GM18526 (cell line): Measurements from ENCODE around the gene FKBP5.
A peak's percentile ranks its signal among the peaks of the same experiment; 100 is the strongest.

Source experiments
- POLR2A ChIP-seq: IDR thresholded peaks from 3 replicates; pipeline ENCODE4 v1.6.1; 2011; ENCODE audit not compliant: insufficient read length; ENCODE audit errors: extremely low read depth

The FKBP5 gene

DNA sequence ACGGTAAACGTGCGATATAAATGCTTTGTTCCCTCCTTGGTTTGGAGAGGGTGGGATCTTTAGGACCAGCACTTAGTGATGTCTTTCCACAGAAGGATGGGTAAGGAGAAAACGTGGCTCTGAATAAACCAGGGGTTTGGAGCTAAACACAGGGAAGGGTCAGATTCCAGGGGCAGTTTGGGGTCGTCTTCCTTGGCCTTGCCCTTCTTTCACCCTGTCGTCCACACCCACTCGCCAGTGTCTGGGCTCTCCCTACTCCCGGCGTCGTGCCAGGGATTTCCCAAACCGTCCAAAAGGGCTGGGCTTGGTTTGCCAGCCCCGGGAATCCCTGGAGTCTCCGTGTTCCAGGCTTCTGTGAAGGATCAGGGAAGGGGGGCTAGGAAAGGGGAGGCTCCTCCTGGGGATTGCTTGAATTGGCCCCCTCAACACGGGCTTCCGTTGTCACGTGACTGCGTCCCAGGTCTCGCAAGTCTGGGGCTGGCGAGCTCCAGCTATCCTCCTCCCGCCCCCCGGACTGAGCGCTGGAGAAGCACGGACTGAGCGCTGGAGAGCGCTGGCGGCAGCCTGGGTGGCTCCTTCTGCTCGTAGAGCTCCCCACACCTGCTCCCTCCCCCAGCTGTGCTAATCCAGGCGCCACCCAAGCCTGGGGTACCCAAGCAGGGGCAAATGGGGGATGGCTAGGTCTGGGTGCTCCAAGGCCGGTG, 38.7 kb upstream of the FKBP5 start:
- no peak for TF ChIP-seq POLR2A

GRCh38 chr6:35725721-35726438, 37.2 kb upstream of the FKBP5 start:
- no peak for TF ChIP-seq POLR2A

DNA sequence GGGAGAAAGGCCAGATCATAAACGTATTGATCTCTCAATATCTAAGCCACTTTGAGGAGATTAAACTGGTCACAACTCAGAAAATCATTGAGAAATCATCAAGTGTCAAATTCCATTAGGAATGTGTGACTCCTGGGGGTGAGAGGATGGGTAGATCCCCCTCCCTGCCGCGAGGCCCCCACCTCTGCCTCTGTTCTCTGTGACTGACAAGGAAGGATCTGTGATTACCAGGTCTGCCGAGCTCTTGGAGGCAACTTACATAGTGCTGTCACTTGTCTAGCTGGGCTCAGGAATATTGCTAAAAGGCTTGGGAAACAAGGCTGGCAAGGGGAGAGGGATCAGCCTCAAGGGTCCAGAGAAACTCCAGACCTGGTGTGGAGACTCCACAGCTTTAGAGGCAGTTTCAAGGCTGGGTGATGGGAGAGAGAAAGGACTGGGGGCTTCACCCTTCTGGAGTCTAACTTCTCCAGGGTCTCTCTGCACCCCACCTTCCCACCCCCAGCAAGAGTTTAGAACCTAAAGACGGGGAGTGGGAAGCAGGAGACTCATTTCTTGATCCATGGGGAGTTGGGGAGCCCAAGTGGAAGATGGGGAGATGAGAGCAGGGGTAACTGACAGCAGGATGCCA, 36.5 kb upstream of the FKBP5 start:
- no peak for TF ChIP-seq POLR2A

GRCh38 chr6:35724471-35724870, 35.8 kb upstream of the FKBP5 start:
- no peak for TF ChIP-seq POLR2A

- TF ChIP-seq POLR2A: no peak
These were observed 35.3 kb upstream of the FKBP5 start for GRCh38 chr6:35724059-35724458.

DNA sequence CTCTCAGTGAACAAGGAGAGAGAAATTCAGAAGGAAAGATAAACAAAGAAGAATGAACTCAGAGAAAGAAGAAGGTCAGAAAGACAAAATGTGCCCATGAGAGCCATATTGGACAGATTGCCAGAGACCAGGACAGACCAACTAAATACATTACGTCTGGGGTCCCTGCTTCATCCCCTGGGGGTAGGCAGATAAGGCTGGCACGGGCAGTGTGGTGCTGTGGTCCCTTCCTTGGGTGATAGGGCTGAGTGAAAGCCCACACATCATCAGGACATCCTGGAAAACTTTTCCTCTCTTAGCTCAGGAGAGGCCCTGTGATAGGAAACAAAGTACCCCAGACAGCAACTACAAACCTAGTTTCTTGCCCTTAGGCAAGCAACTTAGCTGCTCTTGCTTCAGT, 34.9 kb upstream of the FKBP5 start:
- no peak for TF ChIP-seq POLR2A

- TF ChIP-seq POLR2A: no peak
These were observed 33.5 kb upstream of the FKBP5 start for GRCh38 chr6:35722121-35722761.

- peak; percentile 12 for TF ChIP-seq POLR2A
These were observed 31.4 kb upstream of the FKBP5 start for GRCh38 chr6:35719830-35720733.

- TF ChIP-seq POLR2A: peak; percentile 12
These were observed 30.7 kb upstream of the FKBP5 start for GRCh38 chr6:35719404-35719829.

- TF ChIP-seq POLR2A: no peak
These were observed 30.2 kb upstream of the FKBP5 start for GRCh38 chr6:35718911-35719381.

GRCh38 chr6:35718375-35718736, 29.6 kb upstream of the FKBP5 start:
- TF ChIP-seq POLR2A: no peak

- no peak for TF ChIP-seq POLR2A
These were observed 29.0 kb upstream of the FKBP5 start for GRCh38 chr6:35717449-35718374.

DNA sequence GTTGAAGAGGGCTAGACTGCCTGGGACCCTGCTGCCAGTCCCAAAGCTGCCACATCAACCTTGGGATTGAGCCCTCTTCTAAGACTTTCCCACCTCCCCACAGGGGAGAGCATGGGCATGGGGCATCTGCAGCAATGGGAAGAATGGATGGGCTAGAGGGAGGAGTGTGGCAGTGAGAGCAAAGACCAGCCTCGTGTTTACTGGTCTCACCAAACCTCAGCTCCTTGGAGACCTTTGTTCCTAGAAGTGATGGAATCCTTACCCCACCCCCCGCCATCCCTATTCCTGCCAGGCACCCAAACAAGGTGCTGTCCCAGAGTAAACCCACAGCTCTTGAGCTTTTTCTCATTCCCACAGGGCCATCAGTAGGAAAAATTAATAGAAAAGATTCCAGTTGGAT, 28.1 kb upstream of the FKBP5 start:
- no peak for TF ChIP-seq POLR2A
